GM12878 (cell line): ENCODE measurements around the gene TMEM215. TPM values are rescaled to one million over a fixed set of nuclear protein-coding genes. Genes with fewer than 3 reads are reported as not detected.

ENCODE experiments used
- ATAC-seq: fragments of 200-7000 bp; cut with Tn5 transposase; 3 replicates; pipeline ENCODE4 v1.9.1; 2020; ENCODE audit warnings: mild to moderate bottlenecking, moderate library complexity
- BruUV-seq: library from RNA; stranded (reverse); fragments of 400-500 nt; replicated peaks from 2 replicates; lab custom pipeline; 2021; lab: Mats Ljungman, UMichigan
- CTCF ChIA-PET: fragments of 300-600 bp; sonication (Branson Sonifier 250); formaldehyde crosslinking; extraction: SDS; loops from one replicate; lab custom pipeline; 2021; ENCODE audit warnings: inconsistent platforms; lab: Yijun Ruan, JAX
- POLR2A ChIA-PET: fragments of 350-600 bp; formaldehyde crosslinking; extraction: SDS; loops from one replicate; lab custom pipeline; 2021; ENCODE audit warnings: inconsistent platforms; lab: Charles Lee
- RAD21 ChIA-PET: fragments of 300-600 bp; sonication (Branson Sonifier 250); formaldehyde crosslinking; loops from one replicate; lab custom pipeline; 2023; ENCODE audit warnings: antibody characterized with exemption; ENCODE audit not compliant: unreplicated experiment; lab: Charles Lee
- SMC1A ChIA-PET: fragments of 300-600 bp; sonication (Branson Sonifier 250); formaldehyde crosslinking; loops from one replicate; lab custom pipeline; 2023; ENCODE audit not compliant: unreplicated experiment, uncharacterized antibody; lab: Charles Lee
- DNase-seq: peaks from one replicate; pipeline ENCODE4 v3.0.0-alpha.2; 2011; ENCODE audit warnings: low read depth, low spot score
- FAIRE-seq: peaks from 3 replicates; lab custom pipeline; 2011; peaks lifted over from hg19 to GRCh38; lab: Jason Lieb, UNC
- H2AFZ ChIP-seq: 2 replicates; pipeline ENCODE4 v1.6.0; 2011; ENCODE audit warnings: low read depth, low read length, control low read depth; ENCODE audit not compliant: control insufficient read depth
- H3K27ac ChIP-seq: 2 replicates; pipeline ENCODE4 v1.5.1; 2011; ENCODE audit warnings: control low read depth; ENCODE audit not compliant: control insufficient read depth, insufficient read depth
- H3K27me3 ChIP-seq, 2 experiments: replicated peaks in 1 of 2; 2 replicates each; pipeline versions ENCODE4 v1.6.0 to v1.6.1; 2011; ENCODE audit warnings: low read length in 1 of 2; ENCODE audit not compliant: control insufficient read depth in 2 of 2, insufficient read depth in 2 of 2
- H3K36me3 ChIP-seq, 2 experiments: 2 replicates each; pipeline ENCODE4 v1.5.1; 2011; ENCODE audit warnings: low read length in 1 of 2; ENCODE audit not compliant: control insufficient read depth in 2 of 2, insufficient read depth in 2 of 2
- H3K4me1 ChIP-seq: 2 replicates; pipeline ENCODE4 v1.6.1; 2011; ENCODE audit warnings: mild to moderate bottlenecking, low read length, moderate library complexity, mixed read lengths; ENCODE audit not compliant: control insufficient read depth, insufficient read depth
- H3K4me2 ChIP-seq: 2 replicates; pipeline ENCODE4 v1.6.0; 2011; ENCODE audit warnings: control low read depth; ENCODE audit not compliant: control insufficient read depth, insufficient read depth
- H3K4me3 ChIP-seq: fragments of 200-600 bp; sonication (generic); 2 replicates; pipeline ENCODE4 v1.5.1; 2016
- H3K79me2 ChIP-seq: 2 replicates; pipeline ENCODE4 v1.6.0; 2011; ENCODE audit warnings: low read length; ENCODE audit not compliant: control insufficient read depth, insufficient read depth
- H3K9ac ChIP-seq: 2 replicates; pipeline ENCODE4 v1.8.0; 2011; ENCODE audit warnings: low read length, control low read depth, mixed read lengths; ENCODE audit not compliant: control insufficient read depth, insufficient read depth
- H3K9me3 ChIP-seq: replicated peaks from 3 replicates; pipeline ENCODE4 v1.5.1; 2011; ENCODE audit warnings: mild to moderate bottlenecking, low read length; ENCODE audit not compliant: control insufficient read depth, insufficient read depth
- H4K20me1 ChIP-seq: 2 replicates; pipeline ENCODE4 v1.6.0; 2011; ENCODE audit not compliant: control insufficient read depth, insufficient read depth
- CHD4 ChIP-seq: fragments of 200-600 bp; sonication (generic); IDR thresholded peaks from 2 replicates; pipeline ENCODE4 v1.6.1; 2016; ENCODE audit warnings: mild to moderate bottlenecking
- FOS ChIP-seq: IDR thresholded peaks from 3 replicates; pipeline ENCODE4 v1.6.1; 2011; ENCODE audit warnings: borderline replicate concordance; ENCODE audit not compliant: insufficient read length; ENCODE audit errors: extremely low read depth
- KAT2A ChIP-seq: conservative IDR thresholded peaks from 2 replicates; pipeline ENCODE4 v1.6.1; 2011; ENCODE audit warnings: low read depth, low read length; ENCODE audit not compliant: control insufficient read depth
- MTA3 ChIP-seq: IDR thresholded peaks from 2 replicates; pipeline ENCODE4 v1.6.1; 2012; ENCODE audit warnings: low read length, inconsistent platforms, borderline replicate concordance
- PAX5 ChIP-seq: IDR thresholded peaks from 2 replicates; pipeline ENCODE4 v1.6.1; 2011; ENCODE audit warnings: low read depth, low read length, borderline replicate concordance
- PKNOX1 ChIP-seq: fragments of 450-650 bp; IDR thresholded peaks from 2 replicates; pipeline ENCODE4 v1.6.1; 2016; ENCODE audit warnings: mild to moderate bottlenecking
- PRDM15 ChIP-seq: fragments of 450-650 bp; formaldehyde crosslinking; IDR thresholded peaks from 2 replicates; pipeline ENCODE4 v1.4.0; 2020; ENCODE audit warnings: mild to moderate bottlenecking, moderate library complexity
- RUNX3 ChIP-seq: IDR thresholded peaks from 2 replicates; pipeline ENCODE4 v1.6.1; 2012; ENCODE audit warnings: low read length, inconsistent platforms
- SKIL ChIP-seq: fragments of 450-650 bp; IDR thresholded peaks from 2 replicates; pipeline ENCODE4 v1.6.1; 2017; ENCODE audit warnings: mild to moderate bottlenecking, low read depth, inconsistent platforms; ENCODE audit not compliant: poor library complexity, severe bottlenecking
- SUPT20H ChIP-seq: IDR thresholded peaks from 2 replicates; pipeline ENCODE4 v1.6.1; 2011; ENCODE audit warnings: low read depth, mild to moderate bottlenecking, low read length, moderate library complexity, borderline replicate concordance; ENCODE audit not compliant: control insufficient read depth
- ZBED1 ChIP-seq: IDR thresholded peaks from 2 replicates; pipeline ENCODE4 v1.6.1; 2016; ENCODE audit warnings: borderline replicate concordance
- in situ Hi-C: fragments of 300-500 bp; cut with MboI; formaldehyde crosslinking; loops from 9 replicates; pipeline ENCODE4 v1.14.3; 2018; ENCODE audit warnings: mixed read lengths
- intact Hi-C: fragments of 100-400 bp; cut with micrococcal nuclease; formaldehyde crosslinking; loops from one replicate; pipeline ENCODE4 v1.14.2; 2022; ENCODE audit not compliant: unreplicated experiment
- polyA plus RNA-seq, 11 experiments: library from polyadenylated mRNA; depleted of rRNA in 4 of 11; unstranded in 6 of 11; stranded (reverse) in 5 of 11; fragments of >200 nt; fragmentation: Nextera tagmentation in 4 of 11; fragmentation: Illumina TruSeq in 1 of 11; extraction: Ambion mirVana in 4 of 11; extraction: Trizol in 1 of 11; gene quantifications; 1 replicate in 1 of 11; 2 replicates in 10 of 11; pipeline versions ENCODE4 v1.2.1 to v1.2.3, GENCODE V29; 2011 to 2016; ENCODE audit warnings: inconsistent platforms in 2 of 11, missing spikeins in 2 of 11, low read depth in 1 of 11
- total RNA-seq, 4 experiments: library from RNA; depleted of rRNA in 3 of 4; stranded (reverse); fragments of >200 nt in 3 of 4; fragmentation: Illumina TruSeq in 1 of 4; extraction: Trizol in 1 of 4; gene quantifications; 2 replicates each; pipeline versions ENCODE4 v1.2.1 to v1.2.3, GENCODE V29; 2013 to 2021

TMEM215 gene
- total and polyA plus RNA-seq, 10 of the 15 experiments (the other 5 are each of a cell fraction or from before 2014, with no cell fraction given): not detected

- Histone ChIP-seq H3K79me2 (no peaks in the 10 kb centered on the region), H3K36me3 (no peaks in the 10 kb centered on the region), H3K27ac (no peak overlapping the region), H3K4me2 (no peak overlapping the region), H3K27me3 (peaks cover 0 to 2% of the 10 kb centered on the region in 2 experiments; a peak in 2 of 4 replicates), H3K9ac (no peak overlapping the region)
- POLR2A ChIA-PET: interaction anchor here (0.5 kb wide), 1 partner anchor 75 kb away, joined by 3 read pairs; no protein-coding TSS in a partner anchor
- no peak for FAIRE-seq
- intact Hi-C loops (no loop called here), in situ Hi-C loops (no loop called here)
- BruUV-seq: no TSS peak
- TF ChIP-seq SKIL: no peak
- TF ChIP-seq FOS: no peak
- no peak for TF ChIP-seq PRDM15 (CRISPR knock-in tag)
- TF ChIP-seq PAX5: no peak
- no peak for TF ChIP-seq KAT2A
- no peak for TF ChIP-seq ZBED1
- TF ChIP-seq MTA3: no peak
- no peak for TF ChIP-seq CHD4
- TF ChIP-seq RUNX3: no peak
- TF ChIP-seq PKNOX1: no peak
- no peak for TF ChIP-seq SUPT20H
- TF ChIP-seq, all 136 proteins: peak for 0
- Histone ChIP-seq H4K20me1 (no peaks in the 10 kb centered on the region), H2AFZ (no peak overlapping the region), H3K4me1 (no peaks in the 10 kb centered on the region), H3K4me3 (no peak overlapping the region), H3K9me3 (no peaks in the 10 kb centered on the region)
- ChIA-PET RAD21 (no interaction called here), SMC1A (no interaction called here), CTCF (no interaction called here)
- DNase-seq (no peak), ATAC-seq (no peak)
Measured at GRCh38 chr9:32823551-32823950, 40.2 kb downstream of the TMEM215 start.
